HG02763 (cell line): ENCODE results near the gene PNMA6E.
"Not testable (repeated sequence)": the region's sequence is repeated elsewhere in the genome, so short reads cannot be mapped to it uniquely, and the experiment has no call there.

Experiments used
- ATAC-seq: cut with Tn5 transposase; IDR thresholded peaks from one replicate; pipeline ENCODE4 v1.9.1; 2021; ENCODE audit warnings: mild to moderate bottlenecking, moderate library complexity; ENCODE audit not compliant: unreplicated experiment

PNMA6E gene

DNA sequence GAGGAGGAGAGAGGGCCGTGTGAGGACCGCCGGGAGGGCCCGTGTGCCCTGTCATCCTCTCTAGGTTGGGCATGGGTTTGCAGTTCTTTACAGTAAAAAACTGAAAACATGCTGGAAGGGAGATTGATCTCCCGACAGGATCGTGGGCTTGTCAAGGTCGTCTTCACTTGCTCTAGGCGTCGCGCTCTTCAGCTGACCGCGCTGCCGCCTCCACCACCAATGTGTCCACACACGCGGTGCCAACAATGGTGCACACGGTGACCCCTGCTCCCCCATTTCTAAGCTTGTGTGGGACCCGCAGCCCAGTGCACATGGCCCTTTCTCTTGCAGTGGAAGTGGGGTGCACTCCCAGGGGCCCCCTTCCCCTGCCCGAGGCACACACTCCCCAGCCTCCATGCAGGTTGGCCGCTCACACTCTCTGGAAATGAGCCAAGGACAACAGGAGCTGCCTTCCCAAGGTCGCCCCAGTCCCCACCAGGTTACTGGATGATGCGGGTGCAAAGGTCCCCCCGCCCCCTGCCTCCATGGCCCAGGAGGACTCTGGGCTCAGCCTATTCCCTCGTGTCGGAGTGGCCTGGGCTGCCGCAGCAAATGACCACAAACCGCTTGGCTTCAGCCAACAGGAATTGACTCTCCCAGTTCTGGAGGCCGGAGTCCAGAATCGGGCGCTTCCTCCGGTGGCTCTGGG, 8.4 kb upstream of the PNMA6E start:
- no peak for ATAC-seq

DNA sequence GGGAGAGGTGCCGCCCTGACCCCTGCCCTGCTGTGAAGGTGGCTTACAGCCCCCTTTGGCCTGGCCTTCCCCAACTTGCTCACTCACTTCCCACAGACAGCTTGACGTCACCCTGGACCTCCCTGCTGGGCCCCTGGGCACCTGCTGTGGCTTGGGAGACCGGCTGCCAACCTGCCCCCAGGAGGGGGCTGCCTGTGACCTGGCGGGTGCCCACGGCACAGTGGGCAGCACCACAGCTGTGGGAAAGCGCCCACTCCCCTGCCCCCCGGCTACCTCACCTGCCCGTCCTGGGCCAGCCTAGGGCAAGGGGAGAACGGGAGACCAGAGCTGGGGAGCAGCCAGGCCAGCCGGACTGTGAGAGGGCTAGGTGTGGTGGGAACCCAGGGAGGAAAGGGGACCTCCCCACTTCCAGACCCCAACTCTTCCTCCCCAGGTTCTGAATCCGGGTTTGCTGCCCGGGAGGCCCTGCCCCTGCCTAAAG, 7.8 kb upstream of the PNMA6E start:
- no peak for ATAC-seq

DNA sequence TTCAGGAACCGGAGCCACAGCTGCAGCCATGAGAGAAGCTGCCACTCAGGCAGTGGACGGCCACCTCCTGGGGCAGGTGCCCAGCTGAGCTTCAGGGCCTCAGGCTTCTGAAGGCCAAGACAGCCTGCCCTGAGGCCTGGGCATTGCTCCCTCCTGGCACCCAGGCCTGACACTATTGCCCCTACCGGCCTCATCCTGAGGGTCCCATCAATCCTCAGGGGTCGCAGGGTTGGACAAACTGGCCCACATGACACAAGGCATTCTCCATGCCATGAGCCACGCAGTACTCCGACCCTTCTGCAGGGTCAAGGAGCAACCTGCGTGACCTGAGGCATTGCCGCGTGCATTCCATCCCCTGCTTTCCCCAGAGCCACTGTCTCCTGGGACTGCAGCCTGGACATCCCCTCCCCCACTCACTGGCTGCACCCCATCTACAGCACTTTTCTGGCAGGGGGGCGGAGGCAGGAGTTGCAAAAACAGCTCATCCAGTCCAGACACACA, 7.1 kb upstream of the PNMA6E start:
- no peak for ATAC-seq

DNA sequence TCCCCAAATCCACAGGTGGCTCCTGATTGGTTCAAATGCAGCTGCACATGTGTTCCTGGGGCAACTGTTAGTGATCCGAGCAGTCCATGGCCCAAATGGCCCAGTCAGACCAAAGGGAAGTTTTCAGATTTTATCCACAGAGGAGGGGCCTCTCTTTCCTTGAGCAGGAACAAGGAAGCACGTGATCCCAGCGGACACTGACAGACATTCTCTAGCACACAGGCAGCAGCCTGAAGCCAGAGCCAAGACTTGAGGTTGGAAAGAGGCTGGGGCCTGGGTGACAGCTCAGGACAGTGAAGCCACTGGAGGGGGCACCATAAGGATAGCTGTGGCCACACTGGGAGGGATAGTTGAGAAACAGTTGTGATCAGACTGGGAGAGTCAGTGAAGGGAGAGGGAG, 6.6 kb upstream of the PNMA6E start:
- ATAC-seq: no peak

DNA sequence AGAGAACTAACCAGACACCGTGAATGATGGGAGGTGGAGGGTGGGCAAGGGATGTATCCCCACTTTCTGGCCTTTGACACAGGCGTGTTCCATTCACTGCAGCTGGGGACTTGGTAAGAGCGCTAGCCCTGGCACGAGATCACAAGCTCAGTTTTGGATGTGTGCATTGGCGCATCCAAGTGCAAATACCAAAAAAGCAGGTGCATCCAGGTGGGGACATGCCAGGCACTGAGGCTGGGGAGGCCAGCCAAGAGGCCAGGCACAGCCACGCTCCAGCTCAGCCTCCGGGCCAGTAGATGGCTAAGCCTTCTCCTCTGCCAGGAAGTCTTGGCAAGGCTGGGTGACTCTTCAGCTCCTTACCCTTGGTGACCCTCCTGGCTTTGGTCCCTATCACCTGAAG, 5.8 kb upstream of the PNMA6E start:
- ATAC-seq: no peak

DNA sequence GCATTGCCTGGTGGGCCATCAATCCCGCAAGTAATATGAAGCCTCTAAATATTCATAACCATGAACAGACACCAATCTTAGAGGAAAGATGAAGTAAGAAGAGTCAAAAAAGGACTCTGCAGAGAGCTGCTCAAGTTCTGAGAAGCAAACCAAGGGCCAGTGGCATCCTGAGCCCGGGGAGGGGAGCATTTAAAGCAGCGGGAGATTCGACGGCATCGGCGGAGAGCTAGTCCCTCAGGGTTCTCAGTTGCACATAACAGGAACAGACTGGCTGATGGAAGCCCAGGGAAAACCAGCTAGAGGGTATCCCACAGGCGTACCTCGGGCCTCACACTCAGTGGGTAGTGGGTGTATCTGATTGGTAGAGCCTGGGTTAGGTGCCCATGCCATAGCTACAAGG, 4.9 kb upstream of the PNMA6E start:
- no peak for ATAC-seq

DNA sequence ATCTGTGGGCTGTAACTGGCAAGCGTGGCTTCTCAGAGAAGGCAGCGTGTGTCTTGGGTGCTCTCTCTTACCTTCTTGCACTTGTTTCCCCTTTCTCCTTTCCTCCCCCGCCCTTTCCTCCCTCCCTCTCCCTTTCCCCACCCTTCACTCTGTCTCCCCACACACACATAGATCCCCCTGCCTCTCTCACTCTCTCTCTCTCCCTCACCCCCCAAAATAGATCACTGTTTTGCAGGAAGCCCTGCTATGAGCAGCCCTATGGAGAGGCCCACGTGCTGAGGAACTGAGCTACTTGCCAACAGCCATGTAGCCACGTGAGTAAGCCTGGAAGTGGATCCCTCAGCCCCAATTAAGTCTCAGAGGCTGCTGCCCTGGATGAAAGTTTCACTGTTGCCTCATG, 4.3 kb upstream of the PNMA6E start:
- no peak for ATAC-seq

DNA sequence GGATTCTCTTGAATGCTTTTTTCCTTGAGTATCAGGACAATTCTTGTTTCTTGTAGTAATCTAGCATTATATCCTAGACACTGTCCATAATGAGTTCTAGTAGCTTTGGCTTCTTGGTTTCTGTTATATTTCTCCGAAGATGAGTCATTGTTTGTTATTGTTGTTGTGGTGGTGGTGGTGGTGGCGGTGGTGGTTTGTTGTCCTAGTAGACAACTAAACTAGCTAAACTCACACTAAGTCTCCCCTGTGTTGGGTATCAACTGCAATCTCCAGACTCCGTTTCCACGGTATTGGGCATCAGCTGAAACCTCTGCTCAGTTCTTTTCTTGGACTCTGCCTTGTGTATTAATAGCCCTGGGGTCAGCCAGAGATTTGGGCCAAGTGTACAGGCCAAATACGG, 3.2 kb upstream of the PNMA6E start:
- not testable (repeated sequence) for ATAC-seq

DNA sequence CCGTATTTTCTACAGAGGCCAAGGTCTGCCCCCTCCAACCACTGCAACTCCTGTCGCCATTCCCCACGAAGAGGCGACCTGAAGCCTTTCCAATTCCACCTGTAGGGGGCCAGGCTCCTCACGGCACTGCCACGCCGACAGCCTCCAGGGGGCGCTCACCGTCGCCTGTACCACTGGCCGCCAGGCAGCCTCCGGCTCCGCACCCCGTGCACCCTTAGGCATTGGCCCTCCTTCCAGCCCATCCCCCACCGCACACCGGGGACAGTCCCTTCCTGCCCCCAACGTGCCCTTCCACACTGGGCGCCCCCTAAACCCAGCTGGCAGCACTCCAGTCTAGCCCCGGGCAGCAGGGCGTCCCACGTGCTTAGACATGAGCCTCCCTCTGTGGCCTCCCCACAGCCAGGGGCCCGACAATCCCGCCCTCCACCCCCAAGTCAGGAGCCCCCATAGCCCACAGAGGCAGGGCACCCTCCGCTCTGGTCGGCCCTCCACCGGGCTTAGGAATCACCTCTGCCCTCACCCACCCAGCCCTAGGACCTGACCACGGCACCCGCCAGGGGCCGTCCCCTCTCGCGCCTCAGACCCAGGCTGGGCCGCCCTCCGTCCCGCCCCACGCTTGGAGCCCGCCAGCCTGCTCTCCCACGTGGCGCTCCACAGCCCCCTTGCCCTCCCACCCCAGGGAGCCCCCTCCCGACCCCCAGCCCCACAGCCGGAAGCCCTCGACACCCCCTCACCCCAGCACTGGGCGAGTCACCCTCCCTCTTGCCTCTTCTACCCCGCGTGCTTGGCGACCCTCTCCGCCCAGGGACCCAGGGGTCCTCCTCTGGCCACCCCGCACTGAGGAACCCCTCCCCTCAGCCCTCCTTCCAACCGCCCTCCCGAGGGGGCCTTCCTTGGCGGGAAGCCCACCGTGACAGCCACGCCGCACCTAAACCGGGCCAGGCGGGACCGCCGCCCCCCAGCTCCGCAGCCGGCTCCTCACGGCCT, 711 bp downstream of the PNMA6E start:
- no peak for ATAC-seq

DNA sequence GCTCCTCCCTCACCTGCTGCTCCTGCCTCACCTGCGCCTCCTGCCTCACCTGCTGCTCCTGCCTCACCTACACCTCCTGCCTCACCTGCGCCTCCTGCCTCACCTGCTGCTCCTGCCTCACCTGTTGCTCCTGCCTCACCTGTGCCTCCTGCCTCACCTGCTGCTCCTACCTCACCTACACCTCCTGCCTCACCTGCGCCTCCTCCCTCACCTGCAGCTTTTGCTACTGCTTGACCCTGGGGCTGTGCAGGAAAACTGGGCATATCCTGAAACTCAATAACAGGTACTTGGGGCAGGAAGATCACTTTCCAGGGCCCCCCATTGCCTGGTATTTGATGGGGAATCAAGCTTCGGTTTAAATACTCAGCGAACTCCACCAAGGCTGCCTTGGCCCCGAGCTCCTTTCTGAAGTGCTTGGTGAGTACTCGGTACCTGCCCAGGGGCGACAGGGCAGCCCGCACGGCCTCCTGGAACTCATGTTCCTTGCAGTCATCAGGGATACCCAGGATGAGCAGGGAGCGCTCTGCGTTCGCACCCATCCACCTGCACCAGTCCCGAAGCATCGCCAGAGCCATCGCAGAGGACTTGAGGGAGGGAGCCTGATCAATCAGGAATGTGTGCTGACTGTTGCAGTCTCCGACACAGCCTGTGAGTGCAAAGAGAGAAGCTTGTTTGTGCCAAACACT, 2.7 kb downstream of the PNMA6E start:
- ATAC-seq: no peak

DNA sequence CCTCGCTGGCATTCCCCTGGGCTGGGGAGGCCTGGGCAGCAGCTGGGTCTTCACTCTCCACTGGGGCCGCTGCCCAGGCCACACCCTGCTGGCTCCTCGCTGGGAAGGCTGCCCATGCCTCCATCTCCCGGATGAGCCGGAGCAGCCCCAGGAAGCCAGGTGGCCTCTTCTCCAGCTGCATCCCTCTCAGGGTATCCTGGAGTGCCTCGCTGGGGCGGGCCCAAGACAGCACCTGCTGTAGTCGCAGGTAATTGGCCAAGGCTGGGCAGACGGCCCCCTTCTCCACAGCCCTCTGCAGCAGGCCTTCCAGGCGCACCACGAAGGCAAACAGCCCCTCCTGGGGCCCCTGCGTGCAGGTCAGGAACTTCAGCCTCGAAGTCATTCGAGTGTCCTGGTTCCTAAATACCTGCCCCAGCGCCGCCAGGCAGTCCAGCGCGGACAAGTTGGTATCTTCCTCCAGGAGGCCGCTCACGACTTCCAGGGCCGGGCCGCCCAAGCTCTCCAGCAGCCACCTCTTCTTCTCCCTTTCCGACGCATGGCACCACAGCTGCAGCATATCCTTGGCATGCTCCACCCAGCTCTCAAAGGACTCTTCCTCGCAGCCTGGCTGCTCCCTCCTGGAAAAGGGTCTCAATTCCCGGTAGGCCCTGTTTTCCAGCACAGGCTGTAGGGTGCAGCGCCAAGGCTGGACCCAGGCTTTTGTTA, 3.7 kb downstream of the PNMA6E start:
- no peak for ATAC-seq

DNA sequence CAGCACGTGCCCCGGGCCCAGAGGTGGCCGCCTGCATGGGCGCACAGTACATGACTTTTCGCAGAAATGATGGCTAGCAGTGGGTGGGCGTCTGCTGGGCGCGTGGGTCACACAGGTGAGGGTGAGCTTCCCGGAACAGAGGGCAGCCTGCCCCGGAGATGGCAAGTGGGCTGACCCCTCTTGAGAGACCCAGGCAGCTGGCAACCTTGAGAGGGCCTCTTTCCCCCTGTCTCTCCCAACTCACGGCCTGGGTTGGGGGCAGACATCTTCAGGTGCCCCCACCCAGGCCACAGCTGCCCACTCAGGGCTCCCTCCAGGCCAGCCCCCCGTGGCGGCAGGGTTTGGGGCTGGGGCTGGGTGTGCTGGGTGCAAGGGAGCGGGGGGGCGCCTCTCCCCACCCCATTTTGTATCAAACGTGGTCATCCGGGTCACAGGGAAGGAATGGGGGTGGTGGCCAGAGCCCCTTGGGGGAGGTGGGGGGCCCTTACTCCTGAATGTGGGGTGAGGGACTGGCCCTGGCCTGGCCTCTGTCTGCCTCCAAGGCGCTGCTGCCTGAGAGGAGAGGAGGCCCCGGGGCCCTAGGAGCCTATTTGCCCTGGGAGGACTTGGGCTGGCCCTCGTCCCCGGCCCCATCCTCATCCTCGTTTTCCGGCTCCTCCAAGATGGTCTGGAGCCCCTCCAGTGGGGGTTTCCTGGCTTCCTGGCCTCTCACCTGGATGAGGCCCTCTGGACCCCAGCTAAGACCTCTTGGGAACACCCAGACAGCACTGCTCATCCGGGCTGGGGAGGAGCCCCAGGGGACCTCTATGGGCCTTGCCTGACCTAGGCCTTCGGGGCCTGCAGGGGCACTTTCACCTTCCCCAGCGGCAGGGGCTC, 4.6 kb downstream of the PNMA6E start:
- no peak for ATAC-seq

DNA sequence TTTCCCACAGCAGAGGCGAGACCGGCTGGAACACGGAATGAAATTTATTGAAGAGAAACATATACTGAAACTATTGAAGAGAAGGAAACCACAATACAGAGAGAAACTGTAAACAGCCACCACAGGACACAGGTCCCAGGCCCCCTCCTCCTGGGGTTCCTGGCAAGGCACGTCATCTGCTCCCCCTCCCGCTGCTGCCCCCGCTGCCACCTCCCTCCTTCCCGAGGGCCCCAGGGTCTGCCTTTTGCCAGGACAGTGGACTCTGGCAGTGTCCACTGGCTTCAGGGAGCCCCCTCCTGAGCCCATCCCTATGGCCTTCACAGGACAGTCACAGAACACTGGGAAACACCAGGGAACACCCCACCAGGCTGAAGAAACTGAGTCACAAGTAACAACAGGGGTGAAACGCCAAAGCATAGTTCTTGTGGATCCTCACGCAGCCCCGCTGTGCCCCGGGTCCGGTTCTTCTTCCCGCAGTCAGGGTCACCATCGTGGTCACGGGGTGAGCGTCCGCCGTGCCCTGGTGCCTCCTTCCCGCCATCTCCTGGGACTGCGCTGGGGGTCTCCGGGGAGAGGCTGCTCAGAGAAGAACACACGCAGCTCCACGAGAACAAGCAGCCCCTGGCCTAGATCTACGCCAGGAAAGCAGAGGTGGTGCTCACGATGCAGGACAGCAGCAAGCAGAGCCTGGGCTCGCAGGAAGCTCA, 5.4 kb downstream of the PNMA6E start:
- ATAC-seq: no peak

DNA sequence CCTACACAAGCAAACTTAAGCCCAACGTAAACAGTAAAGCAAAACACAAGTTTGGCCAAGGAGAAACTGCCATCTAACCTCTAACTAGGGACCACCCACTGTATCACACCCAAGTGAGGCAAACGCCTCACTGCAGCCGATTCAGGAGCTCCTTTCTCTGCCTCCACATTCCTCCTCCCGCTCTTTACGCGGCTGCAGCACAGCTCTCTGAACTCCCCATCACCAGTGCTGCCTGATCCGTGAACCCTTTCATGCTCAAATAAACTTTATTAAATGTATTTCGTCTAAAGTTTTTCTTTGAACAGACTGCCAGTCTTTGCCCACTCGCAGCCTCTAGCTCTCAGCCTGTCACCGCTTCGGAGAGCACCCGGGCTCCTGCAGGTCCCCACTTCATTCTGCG, 6.5 kb downstream of the PNMA6E start:
- ATAC-seq: no peak

DNA sequence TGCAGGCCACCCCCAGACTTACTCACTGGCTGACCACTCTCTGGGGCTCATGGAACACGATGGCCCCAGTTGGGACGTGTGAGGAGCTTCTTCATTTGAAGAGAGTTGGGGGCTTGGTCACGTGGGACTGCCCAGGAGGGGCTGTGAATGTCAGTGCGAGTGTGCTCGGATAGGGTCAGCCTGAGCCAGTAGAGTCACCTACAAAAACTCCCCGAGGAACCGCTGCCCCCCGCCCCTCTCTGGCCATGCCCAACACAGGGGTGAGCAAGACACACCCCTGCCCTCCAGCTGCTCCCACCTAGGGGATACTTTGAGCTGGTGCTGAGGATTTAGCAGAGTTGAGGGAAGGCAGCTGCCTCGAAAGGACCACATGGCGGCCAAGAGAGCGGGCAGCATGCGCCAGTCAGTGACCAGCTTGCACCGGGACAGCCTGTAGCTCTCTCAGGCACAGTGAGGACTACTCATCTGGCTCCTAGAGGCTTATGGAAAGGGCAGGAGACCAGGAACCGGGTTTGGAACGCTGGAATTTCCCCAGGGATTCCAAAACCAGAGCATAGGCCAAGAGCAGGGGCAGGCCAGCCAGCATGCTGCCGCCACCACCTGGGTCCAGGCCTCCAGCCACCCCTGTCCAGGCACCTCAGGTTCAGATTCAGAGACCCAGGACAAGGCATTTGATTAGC, 8.4 kb downstream of the PNMA6E start:
- ATAC-seq: no peak

DNA sequence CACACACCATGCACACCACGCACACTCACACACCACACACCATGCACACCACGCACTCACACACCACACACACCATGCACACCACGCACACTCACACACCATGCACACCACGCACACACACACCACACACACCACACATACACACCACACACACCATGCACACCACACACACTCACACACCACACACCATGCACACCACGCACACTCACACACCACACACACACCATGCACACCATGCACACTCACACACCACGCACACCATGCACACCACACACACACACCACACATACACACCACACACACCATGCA, 11.7 kb downstream of the PNMA6E start:
- not testable (repeated sequence) for ATAC-seq

DNA sequence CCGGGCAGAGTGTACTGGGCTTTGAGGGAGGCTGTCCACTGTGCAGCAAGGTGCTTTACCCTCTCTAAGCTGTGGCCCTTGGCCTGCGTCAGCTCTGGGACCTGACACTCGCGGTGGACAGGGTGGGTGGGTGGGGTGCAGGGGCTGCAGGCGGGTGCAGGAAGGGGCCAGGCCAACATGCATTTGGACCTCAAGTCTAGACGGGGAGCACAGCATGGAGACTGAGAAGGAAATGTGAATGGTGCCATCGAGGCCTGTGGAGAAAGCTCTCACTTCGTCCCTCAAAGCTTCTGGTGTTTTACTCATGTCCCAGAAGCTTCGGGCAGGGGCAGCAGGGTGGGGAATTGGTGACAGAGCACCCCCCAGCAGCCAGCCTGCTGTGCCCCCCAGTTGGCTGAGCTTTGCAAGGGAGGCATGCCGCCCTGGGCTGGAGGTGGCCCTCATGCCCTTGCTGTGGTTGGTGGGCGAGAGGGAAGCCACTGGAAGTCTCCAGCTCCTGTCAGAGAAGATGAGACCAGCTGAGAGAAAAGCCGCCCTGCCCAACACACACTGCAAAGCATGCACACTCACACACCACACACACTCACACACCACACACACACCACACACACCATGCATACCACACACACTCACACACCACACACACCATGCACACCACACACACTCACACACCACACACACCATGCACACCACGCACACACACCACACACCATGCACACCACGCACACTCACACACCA, 12.3 kb downstream of the PNMA6E start:
- no peak for ATAC-seq
